ENCODE results near the gene TRIM44. TPM values are rescaled to one million over a fixed set of nuclear protein-coding genes. Genes with fewer than 3 reads are reported as not detected.

The TRIM44 gene
- total RNA-seq, 4 donors from 2014 or later: 27.4 to 73.4 (median 53.7) TPM

DNA sequence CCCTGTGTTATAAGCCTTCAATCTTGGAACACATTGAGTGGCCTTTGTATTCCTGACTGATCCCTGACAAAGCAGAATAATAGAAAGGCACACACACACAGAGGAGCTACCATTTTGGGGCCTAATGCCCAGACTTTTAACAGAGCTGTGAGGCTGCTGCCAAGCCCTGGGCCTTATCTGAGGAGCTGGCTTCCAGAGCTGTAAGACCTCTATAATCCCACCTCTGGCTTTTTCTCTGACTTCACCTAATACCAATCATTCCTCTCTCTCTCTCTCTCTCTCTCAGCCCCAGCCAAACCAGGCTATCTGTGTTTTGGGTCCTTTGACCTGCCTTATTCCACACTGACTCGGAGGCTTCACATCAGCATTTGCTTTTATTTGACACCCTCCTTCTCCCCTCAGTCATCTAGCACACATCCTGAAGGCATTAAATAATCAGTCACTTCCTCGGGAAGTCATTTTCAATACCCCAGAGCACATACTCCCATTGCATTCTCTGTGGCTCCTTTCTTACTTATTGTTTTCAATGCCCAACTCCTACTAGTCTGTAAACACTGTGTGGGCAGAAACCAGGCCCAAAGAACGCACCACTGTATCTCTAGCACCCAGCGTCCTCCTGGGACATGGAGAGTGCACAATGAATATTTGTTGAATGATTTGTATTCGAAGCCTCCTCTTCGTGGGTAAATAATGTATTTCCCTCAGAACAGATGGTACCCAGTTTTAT lies 21.2 kb upstream of the TRIM44 start:
- no peak for DNase-seq (ENCODE audit: extremely low spot score)

DNA sequence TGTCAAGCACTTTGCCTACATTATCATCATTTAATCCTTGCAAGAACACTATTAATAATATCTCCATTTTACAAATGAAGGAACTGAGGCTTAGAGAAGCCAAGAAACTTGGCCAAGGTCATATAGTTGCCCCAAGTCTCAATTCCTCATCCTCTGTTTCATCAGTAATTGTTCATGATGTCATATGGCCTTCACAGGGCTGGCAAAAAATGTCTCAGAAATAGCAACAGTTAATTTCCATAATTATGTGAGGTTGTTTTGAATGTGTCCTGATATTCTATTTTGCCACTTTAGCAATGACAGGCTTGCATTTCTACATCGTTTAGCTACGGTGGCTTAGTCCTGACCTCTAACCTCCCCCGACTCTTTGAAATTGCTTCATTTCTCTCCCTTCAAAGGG lies 20.6 kb upstream of the TRIM44 start:
- no peaks in the 10 kb centered on the region for H3K4me1 ChIP-seq
- intact Hi-C loops (cut with DNase I): no loop called here
- no peaks in the 10 kb centered on the region for H3K9me3 ChIP-seq
- no peak overlapping the region for H3K4me3 ChIP-seq
- no peaks in the 10 kb centered on the region for H3K27me3 ChIP-seq
- no peak for DNase-seq (ENCODE audit: extremely low spot score)
- no peaks in the 10 kb centered on the region for H3K36me3 ChIP-seq
- no peak overlapping the region for H3K27ac ChIP-seq (replicated peaks in 1 of 4)
- TF ChIP-seq, protein P1, sequence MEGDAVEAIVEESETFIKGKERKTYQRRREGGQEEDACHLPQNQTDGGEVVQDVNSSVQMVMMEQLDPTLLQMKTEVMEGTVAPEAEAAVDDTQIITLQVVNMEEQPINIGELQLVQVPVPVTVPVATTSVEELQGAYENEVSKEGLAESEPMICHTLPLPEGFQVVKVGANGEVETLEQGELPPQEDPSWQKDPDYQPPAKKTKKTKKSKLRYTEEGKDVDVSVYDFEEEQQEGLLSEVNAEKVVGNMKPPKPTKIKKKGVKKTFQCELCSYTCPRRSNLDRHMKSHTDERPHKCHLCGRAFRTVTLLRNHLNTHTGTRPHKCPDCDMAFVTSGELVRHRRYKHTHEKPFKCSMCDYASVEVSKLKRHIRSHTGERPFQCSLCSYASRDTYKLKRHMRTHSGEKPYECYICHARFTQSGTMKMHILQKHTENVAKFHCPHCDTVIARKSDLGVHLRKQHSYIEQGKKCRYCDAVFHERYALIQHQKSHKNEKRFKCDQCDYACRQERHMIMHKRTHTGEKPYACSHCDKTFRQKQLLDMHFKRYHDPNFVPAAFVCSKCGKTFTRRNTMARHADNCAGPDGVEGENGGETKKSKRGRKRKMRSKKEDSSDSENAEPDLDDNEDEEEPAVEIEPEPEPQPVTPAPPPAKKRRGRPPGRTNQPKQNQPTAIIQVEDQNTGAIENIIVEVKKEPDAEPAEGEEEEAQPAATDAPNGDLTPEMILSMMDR (IDR thresholded peaks at IDR 0.05): no peak
- TF ChIP-seq POLR2A (IDR thresholded peaks at IDR 0.05; ENCODE audit: low read depth) (no peak), POLR2AphosphoS5 (IDR thresholded peaks at IDR 0.05) (no peak)
- WGBS: 85% methylated on average over 3 of the region's 3 CpGs

More for the DNA sequence above, 21.2 kb upstream of the TRIM44 start:
- TF ChIP-seq EP300 (IDR thresholded peaks at IDR 0.05): no peak
- TF ChIP-seq POLR2AphosphoS5 (IDR thresholded peaks at IDR 0.05): no peak
- TF ChIP-seq POLR2A (IDR thresholded peaks at IDR 0.05; ENCODE audit: low read depth): no peak
- TF ChIP-seq, protein P1 (IDR thresholded peaks at IDR 0.05): no peak
- intact Hi-C loops (cut with DNase I): no loop called here
- WGBS: 76% methylated on average over 6 of the region's 6 CpGs
- H3K4me1 ChIP-seq: no peaks in the 10 kb centered on the region
- H3K27me3 ChIP-seq: peaks cover 0 to 1% (median 0%) of the 10 kb centered on the region in 4 donors
- H3K27ac ChIP-seq (replicated peaks in 1 of 4): no peak overlapping the region
- H3K9me3 ChIP-seq: no peaks in the 10 kb centered on the region
- no peaks in the 10 kb centered on the region for H3K36me3 ChIP-seq
- no peak overlapping the region for H3K4me3 ChIP-seq

DNA sequence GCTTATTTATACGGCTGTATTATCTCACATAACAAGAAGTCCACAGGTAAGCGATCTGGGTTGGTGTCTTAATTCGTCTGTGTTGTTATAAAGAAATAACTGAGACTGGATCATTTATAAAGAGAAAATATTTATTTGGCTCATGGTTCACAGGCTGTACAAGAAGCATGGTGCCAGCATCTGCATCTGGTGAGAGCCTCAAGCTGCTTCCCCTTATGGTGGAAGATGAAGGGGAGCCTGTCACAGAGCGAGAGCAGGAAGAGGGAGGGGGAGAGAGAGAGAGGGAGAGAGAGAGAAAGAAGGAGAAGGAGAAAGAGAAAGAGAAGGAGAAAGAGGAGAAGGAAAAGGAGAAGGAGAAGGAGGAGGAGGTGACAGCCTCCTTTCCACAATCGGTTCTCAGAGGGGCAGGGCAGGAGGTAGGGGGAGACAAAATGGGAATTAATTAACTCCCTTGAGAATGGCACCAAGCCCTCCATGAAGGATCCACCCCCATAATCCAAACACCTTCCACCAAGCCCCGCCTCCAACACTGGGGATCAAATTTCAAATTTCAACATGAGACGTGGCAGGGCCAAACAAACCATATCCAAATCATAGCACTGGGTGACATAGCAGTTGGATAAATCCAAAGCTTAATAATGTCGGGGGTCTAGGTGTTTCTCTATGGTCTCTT lies 15.0 kb upstream of the TRIM44 start:
- Histone ChIP-seq H3K4me1 (no peaks in the 10 kb centered on the region), H3K9me3 (no peaks in the 10 kb centered on the region), H3K36me3 (no peaks in the 10 kb centered on the region), H3K27me3 (no peaks in the 10 kb centered on the region), H3K27ac (replicated peaks in 1 of 4) (no peak overlapping the region), H3K4me3 (no peak overlapping the region)
- WGBS: 73% methylated on average over 8 of the region's 8 CpGs
- peak; percentile 53 for DNase-seq (ENCODE audit: extremely low spot score)
- no peak for TF ChIP-seq POLR2AphosphoS5 (IDR thresholded peaks at IDR 0.05)
- TF ChIP-seq POLR2A (IDR thresholded peaks at IDR 0.05; ENCODE audit: low read depth): no peak
- TF ChIP-seq, protein P1 (IDR thresholded peaks at IDR 0.05): no peak
- no peak for TF ChIP-seq EP300 (IDR thresholded peaks at IDR 0.05)
- intact Hi-C loops (cut with DNase I): no loop called here

DNA sequence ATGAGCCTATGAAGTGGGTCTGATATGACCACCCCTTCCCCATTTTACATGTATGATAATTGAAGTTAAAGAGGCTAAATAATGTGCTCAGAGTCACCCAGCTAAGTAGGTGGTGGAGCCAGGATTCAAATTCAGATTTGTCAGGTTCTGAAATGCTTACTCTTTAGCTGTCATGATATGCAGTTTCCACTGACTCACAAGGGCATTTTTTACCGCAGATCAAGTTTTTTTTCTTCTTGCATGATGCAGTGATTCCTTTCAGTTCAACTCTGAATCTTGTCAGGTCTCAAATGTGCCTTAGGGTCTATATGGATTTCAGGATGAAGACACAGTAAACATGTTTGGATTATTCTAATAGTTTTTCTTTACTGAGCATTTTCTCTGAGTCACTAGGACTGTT lies 12.6 kb upstream of the TRIM44 start:
- DNase-seq (ENCODE audit: extremely low spot score): no peak
- WGBS: 27% methylated on average over 1 of the region's 1 CpG
- TF ChIP-seq, protein P1 (IDR thresholded peaks at IDR 0.05): no peak
- TF ChIP-seq POLR2AphosphoS5 (IDR thresholded peaks at IDR 0.05): no peak
- no peak for TF ChIP-seq POLR2A (IDR thresholded peaks at IDR 0.05; ENCODE audit: low read depth)
- TF ChIP-seq EP300 (IDR thresholded peaks at IDR 0.05): no peak
- Histone ChIP-seq H3K9me3 (no peaks in the 10 kb centered on the region), H3K36me3 (no peaks in the 10 kb centered on the region), H3K4me3 (no peak overlapping the region), H3K27ac (replicated peaks in 1 of 4) (no peak overlapping the region), H3K4me1 (no peaks in the 10 kb centered on the region), H3K27me3 (no peaks in the 10 kb centered on the region)
- intact Hi-C loops (cut with DNase I): no loop called here
